Measurements from ENCODE around the gene TTLL5. TPM values are rescaled to one million over a fixed set of nuclear protein-coding genes. Genes with fewer than 3 reads are reported as not detected.

TTLL5 gene
- total and polyA plus RNA-seq, 2 of the 4 experiments (the other 2 are of a cell fraction): 11.9 to 16.7 TPM

GRCh38 chr14:75917322-75917945 is 256.4 kb downstream of the TTLL5 start:
- no peak overlapping the region for H3K4me2 ChIP-seq (ENCODE audit: low read depth, low read length)
- WGBS, 2 experiments (ENCODE audit: extremely low coverage in 2 of 2, insufficient read length in 1 of 2): 60% methylated on average over 2 of the region's 10 CpGs; no CpG with 5 or more reads in 1 of the 2 experiments
- H2BK20ac ChIP-seq (ENCODE audit: low read depth, low read length): no peak overlapping the region
- dilution Hi-C loops (cut with HindIII; ENCODE audit: low sequenced_read_pairs, unreplicated experiment): no loop called here
- H2AFZ ChIP-seq (replicated peaks; ENCODE audit: low read length, poor library complexity): no peak overlapping the region
- H4K91ac ChIP-seq (ENCODE audit: insufficient read depth, low read depth, low read length): no peak overlapping the region
- H3K79me1 ChIP-seq (ENCODE audit: low read depth in 1 of 2, low read length in 2 of 2): no peaks in the 10 kb centered on the region
- intact Hi-C loops (cut with micrococcal nuclease): no loop called here
- no peak overlapping the region for H3K56ac ChIP-seq (ENCODE audit: extremely low read depth, insufficient read depth, low read length)
- ChIA-PET CTCF (interaction anchor here (0.6 to 1.2 kb wide), 3 partner anchors 11 to 123 kb away, joined by 3 to 4 read pairs (median 3); no protein-coding TSS in a partner anchor), POLR2A (ENCODE audit: unreplicated experiment) (no interaction called here)
- H3K4me1 ChIP-seq (ENCODE audit: control insufficient read depth, insufficient read depth, low read length): no peaks in the 10 kb centered on the region
- no peaks in the 10 kb centered on the region for H3K36me3 ChIP-seq (ENCODE audit: control insufficient read depth, insufficient read depth, low read length)
- no peak overlapping the region for H3K4me3 ChIP-seq (ENCODE audit: insufficient read depth, low read depth, low read length)
- H3K4ac ChIP-seq (ENCODE audit: low read depth, low read length): no peak overlapping the region
- no peak overlapping the region for H4K8ac ChIP-seq (ENCODE audit: low read depth in 2 of 2, low read length in 2 of 2)
- ATAC-seq (ENCODE audit: low read depth): no peak
- H3K27me3 ChIP-seq (ENCODE audit: control insufficient read depth, insufficient read depth, low read length): no peaks in the 10 kb centered on the region
- H2BK15ac ChIP-seq (ENCODE audit: low read depth, low read length): no peak overlapping the region
- no TSS peak for BruUV-seq (replicated peaks)
- H2BK5ac ChIP-seq (ENCODE audit: low read depth, low read length, poor library complexity, severe bottlenecking): no peak overlapping the region
- H3K9me1 ChIP-seq (ENCODE audit: insufficient read depth, low read length): no peaks in the 10 kb centered on the region
- H3K14ac ChIP-seq (replicated peaks; ENCODE audit: low read depth, low read length): no peak overlapping the region
- H3K27ac ChIP-seq (ENCODE audit: insufficient read depth, low read length): no peak overlapping the region
- no peak overlapping the region for H4K5ac ChIP-seq (ENCODE audit: low read depth, low read length)
- in situ Hi-C loops (cut with MboI; ENCODE audit: low sequenced_read_pairs): no loop called here
- no peak for DNase-seq
- H2BK120ac ChIP-seq (ENCODE audit: low read depth, low read length): no peak overlapping the region
- TF ChIP-seq CHD1 (IDR thresholded peaks at IDR 0.05; ENCODE audit: low read depth, low read length) (no peak), SMC3 (IDR thresholded peaks at IDR 0.05; ENCODE audit: low read depth, low read length) (no peak), POLR2A (IDR thresholded peaks at IDR 0.05; ENCODE audit: low read depth, low read length) (no peak), CEBPB (IDR thresholded peaks at IDR 0.05; ENCODE audit: low read depth, low read length) (no peak), USF2 (IDR thresholded peaks at IDR 0.05; ENCODE audit: low read depth, low read length) (no peak), RFX5 (IDR thresholded peaks at IDR 0.05; ENCODE audit: low read depth, low read length) (no peak), ELK1 (IDR thresholded peaks at IDR 0.05; ENCODE audit: borderline replicate concordance, low read depth, low read length) (no peak), MAFK (IDR thresholded peaks at IDR 0.05; ENCODE audit: low read depth, low read length) (no peak), MXI1 (IDR thresholded peaks at IDR 0.05; ENCODE audit: borderline replicate concordance, low read depth, low read length) (no peak), FOS (IDR thresholded peaks at IDR 0.05; ENCODE audit: low read depth, low read length) (no peak), NFE2L2 (IDR thresholded peaks at IDR 0.05; ENCODE audit: low read depth, low read length) (no peak)
- H2AK9ac ChIP-seq (replicated peaks; ENCODE audit: low read depth, low read length, poor library complexity): no peak overlapping the region
- no peak overlapping the region for H2AK5ac ChIP-seq (ENCODE audit: low read depth, low read length)
- no peak overlapping the region for H3K23ac ChIP-seq (ENCODE audit: low read depth, low read length)
- no peak overlapping the region for H3K9ac ChIP-seq (ENCODE audit: low read depth, low read length)
- no peaks in the 10 kb centered on the region for H3K9me3 ChIP-seq (ENCODE audit: control insufficient read depth, insufficient read depth, low read length)
- no peaks in the 10 kb centered on the region for H4K20me1 ChIP-seq (ENCODE audit: insufficient read depth, low read length)
- no peak overlapping the region for H3K18ac ChIP-seq (ENCODE audit: low read depth, low read length)
